GM18858 (cell line): ENCODE data around the gene SRD5A1.
A peak's percentile ranks its signal among the peaks of the same experiment; 100 is the strongest.
"Not testable (repeated sequence)": the region's sequence is repeated elsewhere in the genome, so short reads cannot be mapped to it uniquely, and the experiment has no call there.

Experiments used
- ATAC-seq: cut with Tn5 transposase; IDR thresholded peaks from one replicate; pipeline ENCODE4 v1.9.1; 2021; ENCODE audit not compliant: unreplicated experiment

SRD5A1 gene

DNA sequence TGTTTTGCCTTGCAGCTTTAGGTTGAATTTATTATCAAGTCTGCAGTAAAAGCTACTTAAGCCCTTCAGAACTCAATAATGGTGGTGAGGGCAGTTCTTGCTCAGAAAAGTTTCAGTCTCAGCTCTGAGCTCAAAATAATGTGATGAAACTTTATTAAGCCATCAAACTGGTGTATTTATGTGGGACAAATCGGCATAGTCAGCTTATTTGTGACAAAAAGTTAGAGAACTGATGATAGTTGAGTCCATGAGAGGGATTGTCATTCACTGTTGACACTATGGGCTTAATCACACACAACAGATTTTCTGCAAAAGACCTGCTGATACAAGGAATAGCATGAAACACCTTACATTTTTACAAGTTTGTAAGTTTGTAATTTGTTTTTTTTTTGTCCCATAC is 9.4 kb downstream of the SRD5A1 start:
- no peak for ATAC-seq

DNA sequence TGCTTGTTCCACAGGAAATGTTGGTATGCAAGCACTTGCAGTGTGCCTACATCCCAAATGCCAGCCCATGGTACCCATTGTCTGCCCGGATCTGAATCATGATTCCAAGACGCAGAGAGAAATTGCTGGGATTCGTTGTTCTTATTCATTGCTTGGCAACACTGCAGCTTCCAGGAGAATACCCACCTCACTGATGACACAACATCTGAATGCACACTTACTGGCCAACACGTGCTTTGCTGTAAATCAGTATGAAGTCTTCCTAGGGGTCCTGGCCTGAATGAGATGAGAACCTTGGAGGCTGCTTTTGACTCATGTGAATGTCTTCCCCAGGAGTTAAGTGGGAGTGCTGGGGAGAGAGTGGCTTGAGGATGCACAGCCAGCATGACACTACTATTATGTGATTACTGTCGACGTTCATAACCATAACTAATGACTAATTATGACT is 11.6 kb downstream of the SRD5A1 start:
- ATAC-seq, result no peak

DNA sequence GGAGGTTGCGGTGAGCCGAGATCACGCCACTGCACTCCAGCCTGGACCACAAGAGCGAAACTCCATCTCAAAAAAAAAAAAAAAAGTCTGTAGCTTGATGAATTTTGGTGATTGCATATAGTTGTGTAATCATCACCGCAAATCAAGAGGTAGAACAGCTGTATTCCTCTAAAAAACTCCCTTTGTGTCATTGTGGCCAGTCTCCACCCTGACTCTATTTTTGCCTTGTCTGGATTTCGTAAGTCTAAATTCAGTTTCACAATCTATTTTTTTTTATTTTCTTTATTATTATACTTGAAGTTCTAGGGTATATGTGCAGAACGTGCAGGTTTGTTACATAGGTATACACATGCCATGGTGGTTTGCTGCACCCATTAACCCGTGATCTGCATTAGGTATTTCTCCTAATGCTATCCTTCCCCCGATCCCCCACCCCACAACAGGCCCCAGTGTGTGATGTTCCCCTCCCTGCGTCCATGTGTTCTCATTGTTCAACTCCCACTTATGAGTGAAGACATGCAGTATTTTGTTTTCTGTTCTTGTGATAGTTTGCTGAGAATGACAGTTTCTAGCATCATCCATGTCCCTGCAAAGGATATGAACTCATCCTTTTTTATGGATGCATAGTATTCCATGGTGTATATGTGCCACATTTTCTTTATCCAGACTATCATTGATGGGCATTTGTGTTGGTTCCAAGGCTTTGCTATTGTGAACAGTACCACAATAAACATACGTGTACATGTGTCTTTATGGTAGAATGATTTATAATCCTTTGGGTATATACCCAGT is 12.5 kb downstream of the SRD5A1 start:
- ATAC-seq, result not testable (repeated sequence)

DNA sequence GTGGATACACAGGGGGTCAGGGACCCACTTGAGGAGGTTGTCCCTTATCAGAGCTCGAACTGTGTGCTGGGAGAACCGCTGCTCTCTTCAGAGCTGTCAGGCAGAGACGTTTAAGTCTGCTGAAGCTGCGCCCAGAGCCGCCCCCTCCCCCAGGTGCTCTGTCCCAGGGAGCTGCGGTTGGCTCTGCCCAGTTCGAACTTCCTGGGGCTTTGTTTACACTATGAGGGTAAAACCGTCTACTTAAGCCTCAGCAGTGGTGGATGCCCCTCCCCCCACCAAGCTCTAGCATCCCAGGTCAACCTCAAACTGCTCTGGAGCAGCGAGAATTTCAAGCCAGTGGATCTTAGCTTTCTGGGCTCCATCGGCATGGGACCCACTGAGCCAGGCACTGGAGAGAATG is 15.9 kb downstream of the SRD5A1 start:
- ATAC-seq, result no peak

DNA sequence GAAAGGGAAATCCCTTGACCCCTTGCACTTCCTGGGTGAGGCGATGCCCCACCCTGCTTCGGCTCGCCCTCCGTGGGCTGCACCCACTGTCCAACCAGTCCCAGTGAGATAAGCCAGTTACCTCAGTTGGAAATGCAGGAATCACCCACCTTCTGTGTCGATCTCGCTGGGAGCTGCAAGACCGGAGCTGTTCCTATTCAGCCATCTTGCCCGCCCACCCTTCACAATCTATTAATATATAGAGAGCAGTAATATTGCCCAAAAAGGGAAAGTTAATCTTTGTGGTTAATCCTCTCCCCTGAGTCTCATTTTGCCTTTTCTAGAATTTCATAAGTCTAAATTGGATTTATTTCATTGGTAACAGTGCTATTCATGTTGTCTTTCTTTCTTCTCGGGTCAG is 16.4 kb downstream of the SRD5A1 start:
- no peak for ATAC-seq

DNA sequence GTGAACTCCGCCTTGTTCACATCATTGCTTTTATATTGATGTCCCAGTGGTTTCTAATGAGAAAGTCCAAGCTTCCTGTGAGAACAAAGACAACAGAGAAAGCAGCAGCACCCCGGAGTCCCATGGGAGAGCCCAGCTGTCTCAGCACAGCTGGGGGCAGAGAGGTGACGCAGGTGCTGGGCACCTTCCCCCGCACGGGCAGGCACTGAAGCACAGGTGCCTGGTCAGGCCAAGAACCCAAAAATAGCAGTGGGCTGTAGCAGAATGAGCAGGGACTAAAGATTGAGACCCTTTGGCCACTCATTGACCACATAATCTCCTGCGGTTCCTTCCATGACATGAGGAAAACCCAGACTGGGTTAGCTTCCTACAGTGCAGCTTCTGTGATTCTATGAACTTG is 18.8 kb downstream of the SRD5A1 start:
- ATAC-seq, result peak; percentile 86

DNA sequence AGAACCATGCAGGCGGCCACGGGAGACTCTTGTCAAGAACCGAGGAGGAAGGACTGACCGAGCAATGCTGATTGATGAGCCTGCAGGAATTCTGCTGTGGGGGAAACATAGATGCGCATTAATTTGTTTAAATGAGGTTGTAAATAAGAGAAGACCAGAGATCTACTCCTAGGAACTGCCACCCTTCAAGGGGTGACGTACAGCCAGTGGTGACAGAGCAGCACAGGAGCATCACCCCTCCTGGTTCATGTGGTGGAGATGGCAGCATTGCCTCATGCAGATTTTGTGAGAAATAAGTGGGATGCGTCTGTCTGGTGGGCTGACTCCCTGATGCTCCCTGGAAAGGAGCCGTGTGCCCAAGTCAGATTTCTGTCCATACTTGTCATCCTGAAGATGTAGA is 22.2 kb downstream of the SRD5A1 start:
- no peak for ATAC-seq

DNA sequence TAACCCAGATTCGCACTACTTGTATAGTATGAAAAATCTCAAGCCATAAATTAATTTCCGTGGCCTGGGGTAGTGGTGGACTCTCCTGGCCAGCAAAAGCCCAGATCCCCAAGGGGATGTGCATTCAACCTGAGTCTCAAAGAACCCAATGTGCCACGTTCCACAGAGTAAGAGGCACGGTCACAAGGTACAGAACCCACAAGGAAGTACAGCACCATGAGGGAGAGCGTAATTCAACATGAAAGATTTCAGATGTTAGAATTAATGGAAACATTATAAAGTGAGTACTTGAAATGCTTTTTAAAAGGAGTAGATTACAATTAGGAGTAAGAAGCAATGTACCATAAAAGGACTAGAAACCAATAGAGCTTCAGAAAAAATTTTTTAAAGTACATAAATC is 23.4 kb downstream of the SRD5A1 start:
- no peak for ATAC-seq

DNA sequence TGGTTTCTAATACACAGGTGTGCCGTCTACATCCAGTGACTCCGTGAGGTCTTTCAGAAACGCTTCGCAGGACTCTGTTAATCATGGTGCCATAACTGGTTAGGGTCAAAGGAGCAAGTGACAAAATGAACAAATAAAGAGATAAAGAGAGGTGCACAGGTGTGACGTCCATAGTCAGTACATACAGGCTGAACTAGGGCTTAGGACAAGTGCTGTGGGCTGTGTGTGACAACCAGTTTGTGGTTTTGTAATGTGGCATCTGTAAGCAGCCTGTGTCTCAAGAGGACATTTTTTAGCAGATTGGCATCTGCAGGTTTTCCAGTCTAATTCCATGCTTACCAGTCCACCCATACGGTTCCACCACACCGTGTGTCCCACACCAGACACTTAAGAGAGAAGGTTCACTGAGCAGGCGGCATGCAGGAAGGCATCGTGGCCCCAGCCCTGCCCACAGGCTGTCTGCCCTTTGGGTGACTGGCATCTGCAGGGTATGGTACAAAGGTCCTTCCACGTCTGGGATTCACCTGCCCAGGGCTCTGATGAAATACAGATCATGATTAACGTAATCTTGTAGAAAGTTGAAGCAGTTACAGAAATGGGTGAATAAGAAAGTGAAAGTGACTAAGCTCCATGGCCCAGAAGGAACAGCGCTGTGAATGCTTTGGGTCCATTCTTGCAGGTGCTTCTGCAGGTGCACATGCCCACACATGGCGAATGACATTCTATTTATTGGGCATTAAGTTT is 26.9 kb downstream of the SRD5A1 start:
- ATAC-seq, result peak; percentile 82

DNA sequence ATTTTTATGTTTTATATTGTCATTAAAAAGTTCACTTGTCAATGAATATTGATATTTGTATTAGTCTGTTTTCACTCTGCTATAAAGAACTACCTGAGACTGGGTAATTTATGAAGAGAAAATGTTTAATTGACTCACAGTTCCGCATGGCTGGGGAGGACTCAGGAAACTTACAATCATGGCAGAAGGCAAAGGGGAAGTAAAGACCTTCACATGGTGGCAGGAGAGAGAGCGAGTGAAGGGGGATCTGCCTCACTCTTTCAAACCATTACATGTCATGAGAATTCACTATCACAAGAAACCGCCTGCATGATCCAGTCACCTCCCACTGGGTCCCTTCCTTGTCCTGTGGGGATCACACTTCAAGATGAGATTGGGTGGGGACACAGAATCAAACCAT is 27.4 kb downstream of the SRD5A1 start:
- peak; percentile 38 for ATAC-seq

DNA sequence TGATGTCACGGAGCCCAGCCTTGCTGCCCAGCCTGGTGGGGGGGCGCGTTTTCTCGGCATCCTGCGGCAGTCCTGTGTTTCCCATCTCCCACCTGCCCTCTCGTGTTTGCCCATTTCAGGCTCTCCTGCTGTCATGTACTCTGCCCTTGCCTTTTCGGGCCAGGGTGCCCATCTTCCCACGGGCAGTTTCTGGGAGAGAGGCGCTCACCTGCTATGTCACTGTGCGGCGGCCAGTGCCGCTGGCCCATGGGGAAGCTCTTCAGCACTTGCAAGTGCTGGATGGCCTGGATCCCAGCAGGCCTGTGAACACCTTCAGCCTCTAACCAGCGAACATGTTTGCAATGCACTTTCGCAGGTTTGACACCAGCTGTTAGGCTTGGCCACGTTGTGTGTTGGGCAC is 33.5 kb downstream of the SRD5A1 start:
- no peak for ATAC-seq

DNA sequence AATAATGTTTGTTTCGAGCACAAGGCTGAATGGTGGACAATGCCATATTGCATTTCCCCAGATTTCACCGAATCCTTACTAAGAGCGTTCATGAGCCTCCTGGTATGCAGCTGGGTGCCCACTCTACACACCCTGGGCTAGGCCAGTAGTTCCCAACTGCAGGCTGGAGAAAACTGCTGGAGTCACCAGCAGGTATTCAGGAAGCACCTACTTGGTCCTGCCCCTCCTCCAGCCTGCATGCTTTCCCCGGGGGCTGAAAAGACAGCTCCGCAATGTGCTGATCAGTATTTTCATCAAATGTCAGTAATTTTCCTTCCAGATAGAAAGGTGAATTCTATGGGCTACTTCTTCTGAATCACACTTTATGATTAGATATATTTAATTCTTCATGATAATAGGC is 34.4 kb downstream of the SRD5A1 start:
- no peak for ATAC-seq

DNA sequence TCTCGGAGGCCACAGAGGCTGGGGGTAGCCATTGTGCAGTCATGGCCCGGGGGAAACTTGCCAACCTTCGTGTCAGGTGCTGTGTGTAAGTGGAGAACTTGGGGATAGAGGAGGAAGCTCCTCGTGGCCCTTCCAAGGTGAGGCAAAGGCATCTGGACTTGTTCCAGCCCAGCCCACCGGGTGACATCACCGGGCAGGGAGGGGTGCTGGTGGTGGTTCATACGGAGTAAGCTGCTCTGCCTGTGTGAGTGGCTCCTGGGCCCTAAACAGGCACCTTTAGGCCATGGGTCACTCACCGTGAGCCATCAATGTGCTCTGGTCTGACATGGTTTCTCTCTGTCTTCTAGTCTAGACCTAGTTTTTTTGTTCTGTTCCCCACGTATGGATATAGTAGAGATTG is 35.5 kb downstream of the SRD5A1 start:
- not testable (repeated sequence) for ATAC-seq

DNA sequence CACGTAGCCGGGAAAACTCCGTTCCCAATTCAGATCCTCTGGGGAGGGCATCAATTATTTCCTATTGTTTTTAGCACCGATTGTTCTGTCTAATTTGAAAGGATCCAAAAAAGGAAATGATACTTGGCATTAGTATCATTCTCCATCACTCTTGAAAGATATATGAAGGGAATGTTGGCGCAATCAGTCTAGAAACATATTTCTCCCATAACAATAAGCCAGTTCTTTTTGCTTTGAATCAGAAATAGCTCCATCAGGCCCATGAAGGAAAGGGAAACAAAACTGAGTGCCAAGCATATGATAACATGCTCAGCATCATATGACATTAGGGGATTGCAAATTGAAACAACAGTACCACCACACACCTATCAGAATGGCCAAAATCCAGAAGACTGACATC is 39.8 kb downstream of the SRD5A1 start:
- ATAC-seq, result no peak

DNA sequence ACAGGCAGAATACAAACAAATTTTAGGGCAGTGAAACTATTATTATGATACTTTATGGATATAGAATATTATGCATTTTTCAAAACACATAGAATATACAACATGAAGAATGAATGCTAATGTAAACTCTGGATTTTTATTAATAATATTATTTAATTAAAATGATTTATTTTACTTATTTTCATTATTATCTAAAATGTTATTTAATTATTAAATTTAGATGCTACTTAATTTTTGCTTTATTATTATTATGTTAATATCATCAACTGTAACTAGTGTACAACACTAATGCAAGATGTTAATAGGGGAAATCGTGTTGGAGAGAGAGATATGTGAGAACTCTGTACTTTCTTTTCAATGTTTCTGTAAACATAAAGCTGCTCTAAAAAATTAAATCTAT is 40.7 kb downstream of the SRD5A1 start:
- no peak for ATAC-seq

DNA sequence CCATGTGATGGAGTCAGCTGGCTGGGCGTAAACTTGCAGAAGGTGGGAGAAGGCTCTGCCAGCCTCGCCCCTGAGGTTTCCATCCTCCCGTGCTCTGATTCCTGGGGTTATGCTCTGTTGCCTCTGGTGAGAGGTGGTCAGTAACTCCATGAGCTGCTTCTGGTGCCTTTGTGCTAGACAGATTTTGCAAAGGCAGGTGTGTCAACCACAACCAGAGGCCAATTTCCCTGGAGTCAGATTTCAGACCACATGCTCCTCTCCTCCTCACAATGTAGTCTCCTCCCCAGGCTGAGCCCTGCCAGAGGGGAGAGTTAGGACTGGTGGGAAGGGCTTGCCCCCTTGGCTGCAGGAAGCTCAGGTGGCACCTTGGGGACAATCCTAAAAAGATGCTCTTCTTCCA is 41.2 kb downstream of the SRD5A1 start:
- no peak for ATAC-seq

DNA sequence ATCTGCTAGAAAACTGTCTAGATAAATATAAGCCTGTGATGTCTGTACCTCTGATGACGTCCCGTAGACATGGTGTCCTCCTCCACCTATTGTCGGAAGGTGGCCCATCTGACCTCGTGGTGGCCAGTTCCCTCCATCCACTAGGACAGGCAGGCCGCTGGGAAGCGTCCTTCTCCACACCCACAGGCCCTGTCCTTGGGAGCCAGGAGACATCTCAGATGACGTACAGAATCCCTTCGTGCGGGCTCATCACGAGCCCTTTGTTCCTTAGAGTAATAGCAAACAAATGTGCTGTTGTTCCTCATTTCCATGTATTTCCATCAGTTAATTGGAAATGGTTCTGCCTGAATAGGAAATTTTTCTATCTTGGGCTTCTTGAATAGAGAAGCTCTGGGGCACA is 41.6 kb downstream of the SRD5A1 start:
- ATAC-seq, result no peak

DNA sequence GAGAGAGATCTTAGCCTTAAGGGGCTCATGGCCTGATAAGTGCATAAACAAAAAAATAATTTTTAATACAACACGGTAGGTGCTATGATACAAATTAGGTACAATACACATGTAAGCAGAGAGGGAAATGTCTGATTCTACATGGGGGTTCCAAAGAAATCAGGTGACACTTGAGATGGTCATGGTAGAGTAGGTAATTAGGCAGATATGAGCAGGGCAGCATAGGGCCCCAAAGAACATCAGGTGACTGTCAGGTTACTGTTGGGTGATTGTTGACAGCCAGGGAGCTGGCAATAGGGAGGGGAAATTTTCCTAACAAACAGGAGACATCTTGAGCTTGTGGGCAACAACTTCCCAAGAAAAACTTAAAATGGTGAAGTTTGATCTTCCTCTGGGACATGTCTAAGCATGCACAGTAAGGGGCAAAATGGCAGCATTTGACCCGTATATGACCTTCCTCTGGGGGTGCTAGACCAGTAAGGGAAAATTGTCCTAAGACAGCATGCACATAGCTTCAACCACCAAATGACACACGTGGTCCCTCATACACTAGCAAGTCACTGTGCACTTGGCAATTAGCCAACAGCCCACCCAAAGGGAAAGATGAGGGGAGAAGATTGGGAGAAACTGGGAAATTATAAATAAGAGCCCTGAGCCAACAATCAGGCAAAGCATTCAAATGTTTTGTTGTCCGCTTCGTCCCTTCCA is 42.7 kb downstream of the SRD5A1 start:
- no peak for ATAC-seq

DNA sequence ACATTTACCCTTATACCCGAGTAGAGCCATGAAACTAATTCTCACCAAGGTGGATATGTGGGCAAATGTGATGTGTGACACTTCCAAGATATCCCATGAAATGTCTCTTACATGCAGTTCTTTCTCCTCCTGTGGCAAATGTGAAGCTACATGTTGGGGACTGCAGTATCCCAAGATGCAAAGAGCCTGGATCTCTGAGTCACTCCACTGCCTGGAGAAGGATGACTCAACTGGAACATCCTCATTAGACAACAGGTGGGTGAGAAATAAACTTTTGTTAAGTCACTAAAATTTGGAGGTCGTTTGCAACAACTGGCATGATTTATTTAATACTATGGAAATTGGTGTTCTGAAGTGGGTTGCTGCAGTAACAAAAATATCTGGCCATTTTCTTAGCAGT is 43.5 kb downstream of the SRD5A1 start:
- ATAC-seq, result no peak

DNA sequence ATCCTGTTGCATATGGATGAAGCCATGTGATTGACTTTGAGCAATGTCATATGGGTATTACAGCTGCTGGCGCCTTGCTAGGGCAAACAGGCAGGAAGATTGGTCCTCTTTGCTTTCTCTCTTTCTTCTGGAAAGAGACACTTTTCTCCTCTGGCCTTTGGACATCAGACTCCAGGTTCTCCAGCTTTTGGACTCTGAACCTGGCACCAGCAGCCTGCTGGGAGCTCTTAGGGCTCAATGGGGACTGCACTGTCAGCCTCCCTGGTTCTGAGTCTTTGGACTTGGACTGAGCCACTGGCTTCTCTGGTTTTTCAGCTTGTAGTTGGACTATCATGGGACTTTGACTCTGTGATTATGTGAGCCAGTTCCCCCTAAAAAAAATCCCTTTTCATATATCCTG is 45.1 kb downstream of the SRD5A1 start:
- no peak for ATAC-seq

DNA sequence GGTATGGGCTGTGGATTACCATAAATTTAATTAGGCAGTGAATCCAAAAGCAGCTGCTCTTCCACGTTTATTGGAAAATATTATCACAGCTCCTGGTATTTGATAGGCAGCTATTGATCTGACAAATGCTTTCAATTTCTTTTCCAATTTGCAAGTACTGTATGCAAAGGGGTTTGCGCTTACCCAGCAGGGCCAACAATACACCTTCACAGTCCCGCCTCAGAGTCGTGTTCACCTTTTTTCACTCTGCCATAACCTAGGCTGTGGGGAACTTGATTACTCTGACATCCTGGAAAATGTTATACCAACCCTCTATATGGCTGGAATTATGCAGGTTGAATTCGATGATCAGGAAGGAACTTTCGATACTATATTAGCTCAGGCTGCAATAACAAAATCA is 47.7 kb downstream of the SRD5A1 start:
- ATAC-seq, result no peak

DNA sequence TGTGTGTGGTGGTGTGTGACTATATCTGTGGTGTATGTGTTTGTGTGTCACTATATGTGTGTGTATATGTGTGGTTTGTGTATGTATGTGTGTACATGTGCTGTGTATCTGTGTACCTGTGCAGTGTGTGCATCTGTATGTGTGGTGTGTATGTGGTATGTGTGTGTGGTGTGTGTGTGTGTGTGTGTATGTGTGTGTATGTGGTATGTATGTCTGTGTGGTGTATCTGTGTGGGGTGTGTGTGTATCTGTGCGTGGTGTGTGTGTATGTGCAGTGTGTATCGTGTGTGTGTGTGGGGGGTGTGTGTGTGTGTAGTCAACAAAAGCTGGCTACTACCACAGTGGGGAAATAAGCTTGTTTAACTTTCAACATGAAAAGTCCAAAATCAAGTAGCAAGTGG is 48.4 kb downstream of the SRD5A1 start:
- ATAC-seq, result no peak
